GM12878 (cell line): ENCODE measurements around the gene MNAT1. TPM values are rescaled to one million over a fixed set of nuclear protein-coding genes. Genes with fewer than 3 reads are reported as not detected.

Experiments used
- CHD2 ChIP-seq: IDR thresholded peaks from 2 replicates; pipeline ENCODE4 v1.6.1; 2011; ENCODE audit warnings: low read depth, low read length, improper control_type of control experiment, borderline replicate concordance
- CUX1 ChIP-seq: IDR thresholded peaks from 2 replicates; pipeline ENCODE4 v1.6.1; 2012; ENCODE audit warnings: improper control_type of control experiment, low read depth, low read length; ENCODE audit not compliant: insufficient replicate concordance
- E2F4 ChIP-seq: IDR thresholded peaks from 2 replicates; pipeline ENCODE4 v1.6.1; 2012; ENCODE audit warnings: low read depth, low read length, improper control_type of control experiment
- FOXM1 ChIP-seq: IDR thresholded peaks from 2 replicates; pipeline ENCODE4 v1.6.1; 2012; ENCODE audit warnings: low read depth, mild to moderate bottlenecking, inconsistent platforms, low read length, moderate library complexity
- MEF2A ChIP-seq: IDR thresholded peaks from 2 replicates; pipeline ENCODE4 v1.6.1; 2011; ENCODE audit warnings: low read depth, mild to moderate bottlenecking, low read length, moderate library complexity; ENCODE audit not compliant: insufficient read depth
- MYC ChIP-seq: IDR thresholded peaks from 2 replicates; pipeline ENCODE4 v1.6.1; 2011; ENCODE audit warnings: mild to moderate bottlenecking, low read length, moderate library complexity, inconsistent platforms; ENCODE audit not compliant: insufficient read depth, insufficient replicate concordance, insufficient read length, severe bottlenecking
- RUNX3 ChIP-seq: IDR thresholded peaks from 2 replicates; pipeline ENCODE4 v1.6.1; 2012; ENCODE audit warnings: low read length, inconsistent platforms
- ZBTB11 ChIP-seq: fragments of 450-650 bp; formaldehyde crosslinking; IDR thresholded peaks from 2 replicates; pipeline ENCODE4 v1.5.0; 2022; ENCODE audit warnings: mild to moderate bottlenecking, missing genetic modification characterization
- ZNF687 ChIP-seq: fragments of 450-650 bp; IDR thresholded peaks from 2 replicates; pipeline ENCODE4 v1.6.1; 2017; ENCODE audit warnings: mild to moderate bottlenecking, moderate library complexity
- ZSCAN29 ChIP-seq: fragments of 450-650 bp; IDR thresholded peaks from 2 replicates; pipeline ENCODE4 v1.6.1; 2017; ENCODE audit warnings: mild to moderate bottlenecking, moderate library complexity
- polyA plus RNA-seq, 11 experiments: library from polyadenylated mRNA; depleted of rRNA in 4 of 11; unstranded in 6 of 11; stranded (reverse) in 5 of 11; fragments of >200 nt; fragmentation: Nextera tagmentation in 4 of 11; fragmentation: Illumina TruSeq in 1 of 11; extraction: Ambion mirVana in 4 of 11; extraction: Trizol in 1 of 11; gene quantifications; 1 replicate in 1 of 11; 2 replicates in 10 of 11; pipeline versions ENCODE4 v1.2.1 to v1.2.3, GENCODE V29; 2011 to 2016; ENCODE audit warnings: inconsistent platforms in 2 of 11, missing spikeins in 2 of 11, low read depth in 1 of 11
- total RNA-seq, 4 experiments: library from RNA; depleted of rRNA in 3 of 4; stranded (reverse); fragments of >200 nt in 3 of 4; fragmentation: Illumina TruSeq in 1 of 4; extraction: Trizol in 1 of 4; gene quantifications; 2 replicates each; pipeline versions ENCODE4 v1.2.1 to v1.2.3, GENCODE V29; 2013 to 2021

Gene MNAT1
- total and polyA plus RNA-seq, 10 of the 15 experiments (the other 5 are each of a cell fraction or from before 2014, with no cell fraction given) = 26.5 to 67.4 (median 40.8) TPM

- TF ChIP-seq FOXM1 (no peak), CUX1 (no peak), MEF2A (no peak), RUNX3 (no peak), MYC (no peak), E2F4 (no peak), ZNF687 (no peak), ZSCAN29 (no peak), CHD2 (no peak), ZBTB11 (CRISPR knock-in tag) (no peak)
These were observed 82.6 kb downstream of the MNAT1 start (continued) for GRCh38 chr14:60817113-60817512.
